GM18520 (cell line): Measurements from ENCODE around the gene SLC25A27.
A peak's percentile ranks its signal among the peaks of the same experiment; 100 is the strongest.
"Not testable (repeated sequence)": the region's sequence is repeated elsewhere in the genome, so short reads cannot be mapped to it uniquely, and the experiment has no call there.

Source experiments
- ATAC-seq: cut with Tn5 transposase; IDR thresholded peaks from one replicate; pipeline ENCODE4 v1.9.1; 2021; ENCODE audit not compliant: unreplicated experiment

Gene SLC25A27, protein sequence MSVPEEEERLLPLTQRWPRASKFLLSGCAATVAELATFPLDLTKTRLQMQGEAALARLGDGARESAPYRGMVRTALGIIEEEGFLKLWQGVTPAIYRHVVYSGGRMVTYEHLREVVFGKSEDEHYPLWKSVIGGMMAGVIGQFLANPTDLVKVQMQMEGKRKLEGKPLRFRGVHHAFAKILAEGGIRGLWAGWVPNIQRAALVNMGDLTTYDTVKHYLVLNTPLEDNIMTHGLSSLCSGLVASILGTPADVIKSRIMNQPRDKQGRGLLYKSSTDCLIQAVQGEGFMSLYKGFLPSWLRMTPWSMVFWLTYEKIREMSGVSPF

DNA sequence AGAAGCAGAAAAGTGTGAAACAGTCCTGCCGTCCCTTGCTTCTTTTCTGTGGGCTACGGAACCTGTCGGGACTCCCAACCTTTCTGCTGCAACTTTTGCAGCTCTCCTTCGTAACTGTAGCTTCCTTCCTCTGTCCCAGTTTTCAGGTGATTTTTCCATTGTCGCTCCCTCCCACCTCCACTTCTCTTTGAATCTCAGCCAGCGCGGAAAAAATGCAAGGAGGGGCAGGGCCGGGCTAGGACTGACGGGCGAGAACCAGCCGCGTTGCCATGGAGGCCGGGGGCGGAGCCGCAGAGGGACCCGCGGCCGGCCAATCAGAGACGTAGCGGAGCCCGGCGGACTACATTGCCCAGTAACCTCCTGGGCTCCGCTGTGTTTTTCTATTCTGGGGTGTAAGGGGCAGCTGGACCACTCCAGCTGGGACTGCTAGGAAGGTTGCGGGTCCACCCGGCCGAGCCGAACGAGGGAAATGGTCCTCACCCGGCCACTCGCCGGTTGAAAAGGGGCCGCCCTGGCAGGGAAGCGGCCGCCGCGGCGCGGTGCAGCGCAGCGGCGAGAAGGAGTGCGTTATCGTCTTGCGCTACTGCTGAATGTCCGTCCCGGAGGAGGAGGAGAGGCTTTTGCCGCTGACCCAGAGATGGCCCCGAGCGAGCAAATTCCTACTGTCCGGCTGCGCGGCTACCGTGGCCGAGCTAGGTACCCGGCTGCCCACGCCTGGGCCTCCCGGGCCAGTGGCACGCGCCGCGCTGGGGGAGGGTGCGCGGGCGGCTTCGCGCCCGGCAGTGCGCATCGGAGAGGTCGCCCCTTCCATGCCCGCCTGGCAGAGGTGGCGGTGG, at the start of gene SLC25A27, which contains the start of gene CYP39A1:
Gene SLC25A27 (plus strand): TSS at position 373 of the 836 bp plus-strand sequence. CDS start 218 bp downstream, at position 591.
Gene CYP39A1 (minus strand): TSS at position 216 of the 836 bp plus-strand sequence. CDS start 236 bp downstream, outside the sequence.
- ATAC-seq: peak; percentile 99

DNA sequence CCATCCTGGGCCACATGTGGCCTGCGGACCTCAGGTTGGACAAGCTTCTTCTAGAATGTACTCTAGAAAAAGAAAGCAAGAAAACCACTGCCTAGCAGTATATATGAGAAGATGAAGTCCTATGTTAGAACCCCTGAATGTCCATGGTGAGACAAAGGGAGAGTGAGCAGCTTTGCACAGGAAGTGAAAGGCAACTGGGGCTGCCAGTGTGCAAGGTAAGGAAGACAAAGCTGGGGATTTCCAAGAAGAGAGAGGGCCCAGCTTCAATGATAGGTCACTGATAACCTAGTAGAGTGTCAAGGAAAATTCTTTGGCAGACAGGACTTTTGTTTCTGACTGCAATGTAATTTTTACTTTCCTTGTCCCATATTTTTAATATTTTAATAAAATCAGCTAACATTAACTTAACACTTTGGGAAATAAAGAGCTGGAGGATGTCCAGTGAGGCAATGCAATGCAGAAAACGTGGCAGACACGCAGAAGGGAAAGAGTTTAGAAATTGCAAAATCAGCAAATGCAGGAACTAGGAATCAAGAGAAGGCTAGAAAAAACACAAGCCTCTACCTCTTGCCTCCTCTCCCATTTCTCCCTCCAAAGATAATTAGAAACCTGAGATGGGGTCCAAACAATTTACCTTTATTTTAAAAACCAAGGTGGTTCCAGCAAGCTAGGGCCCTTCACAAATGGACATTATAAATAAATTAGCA, 47.5 kb upstream of the SLC25A27 start:
- peak; percentile 52 for ATAC-seq

GRCh38 chr6:46606338-46606737, 46.4 kb upstream of the SLC25A27 start:
- no peak for ATAC-seq

GRCh38 chr6:46610862-46611553, 41.8 kb upstream of the SLC25A27 start:
- no peak for ATAC-seq

- no peak for ATAC-seq
Measured at GRCh38 chr6:46612645-46613044, 40.1 kb upstream of the SLC25A27 start.

- no peak for ATAC-seq
Measured at GRCh38 chr6:46618726-46619125, 34.0 kb upstream of the SLC25A27 start.

DNA sequence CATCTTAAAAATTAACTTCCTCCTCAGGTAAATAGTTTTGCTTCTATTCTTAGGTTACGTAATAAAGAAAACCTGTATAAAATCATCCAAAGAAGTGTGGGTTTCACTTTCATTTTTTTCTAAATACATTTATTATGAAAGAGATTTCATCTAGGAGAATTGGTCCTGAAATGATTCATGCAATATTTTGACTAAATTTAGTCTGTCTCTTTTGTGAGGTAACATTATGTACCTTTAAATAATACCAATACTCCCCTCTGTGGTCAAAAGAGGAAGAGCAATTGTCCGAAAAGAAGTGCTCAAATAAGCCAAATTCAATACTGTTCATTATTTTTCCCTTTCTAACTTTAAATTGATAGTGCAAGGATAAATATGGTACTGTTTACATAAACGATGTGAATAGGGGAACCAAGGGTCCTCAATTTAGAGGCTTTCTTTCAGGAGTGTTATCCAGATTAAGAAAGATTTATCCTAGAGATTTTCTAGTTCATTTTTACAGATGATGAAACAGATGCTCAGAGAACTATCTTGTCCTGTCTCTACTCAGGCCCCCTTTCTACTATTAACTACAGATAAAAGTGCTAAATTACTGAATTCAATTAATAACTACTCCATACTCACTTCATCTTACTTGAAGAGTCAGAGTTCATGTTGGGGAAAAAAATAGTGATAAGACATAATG, 26.4 kb upstream of the SLC25A27 start:
- no peak for ATAC-seq

DNA sequence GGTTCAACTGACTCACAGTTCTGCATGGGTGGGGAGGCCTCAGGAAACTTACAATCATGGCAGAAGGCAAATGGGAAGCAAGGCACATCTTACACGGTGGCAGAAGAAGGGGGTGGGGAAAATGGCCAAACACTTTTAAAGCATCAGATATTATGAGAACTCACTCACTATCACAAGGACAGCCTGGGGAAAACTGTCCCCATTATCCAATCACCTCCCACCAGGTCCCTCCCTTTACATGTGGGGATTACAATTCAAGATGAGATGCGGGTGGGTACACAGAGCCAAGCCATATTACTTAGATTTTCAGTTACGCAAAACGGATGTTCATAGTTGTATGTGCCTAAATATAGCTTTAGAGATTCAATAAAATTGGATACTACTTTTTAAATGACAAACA, 25.8 kb upstream of the SLC25A27 start:
- ATAC-seq: no peak

- ATAC-seq: no peak
Measured at GRCh38 chr6:46628498-46628897, 24.3 kb upstream of the SLC25A27 start.

- no peak for ATAC-seq
Measured at GRCh38 chr6:46628976-46629375, 23.8 kb upstream of the SLC25A27 start.

DNA sequence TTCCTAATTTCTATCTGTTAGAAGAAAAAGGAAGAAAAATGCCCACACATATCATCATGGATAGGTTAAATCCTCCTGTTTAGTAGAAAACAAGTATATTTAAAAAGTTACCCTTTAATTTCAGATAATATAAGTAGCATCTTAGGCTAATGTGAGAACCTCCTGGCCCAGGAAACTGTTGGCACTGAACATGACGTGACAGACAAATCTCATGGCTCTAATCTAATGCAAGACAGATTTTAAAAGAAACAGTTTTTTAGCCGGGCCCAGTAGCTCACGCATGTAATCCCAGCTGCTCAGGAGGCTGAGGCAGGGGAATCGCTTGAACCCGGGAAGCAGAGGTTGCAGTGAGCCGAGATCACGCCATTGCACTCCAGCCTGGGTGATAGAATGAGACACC, 23.1 kb upstream of the SLC25A27 start:
- ATAC-seq: no peak

DNA sequence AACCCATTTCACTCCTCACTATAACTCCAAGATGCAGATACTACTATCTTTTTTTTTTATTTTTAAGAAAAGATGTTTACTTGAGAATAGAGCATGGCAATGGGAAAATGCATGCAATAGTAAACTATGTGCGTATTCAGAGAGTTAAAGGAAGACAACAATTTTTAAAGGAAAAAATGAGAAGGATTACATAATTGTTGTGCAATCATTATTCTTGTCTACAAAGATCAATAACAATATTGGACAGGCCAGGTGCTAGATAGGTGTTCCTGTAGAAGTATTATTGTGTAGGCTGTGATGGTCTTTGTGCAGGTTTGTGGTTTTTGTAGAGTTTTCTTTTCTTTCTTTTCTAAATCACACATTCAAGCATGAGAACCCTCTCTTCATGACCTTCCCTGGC, 20.7 kb upstream of the SLC25A27 start:
- no peak for ATAC-seq

- no peak for ATAC-seq
Measured at GRCh38 chr6:46635462-46635861, 17.3 kb upstream of the SLC25A27 start.

DNA sequence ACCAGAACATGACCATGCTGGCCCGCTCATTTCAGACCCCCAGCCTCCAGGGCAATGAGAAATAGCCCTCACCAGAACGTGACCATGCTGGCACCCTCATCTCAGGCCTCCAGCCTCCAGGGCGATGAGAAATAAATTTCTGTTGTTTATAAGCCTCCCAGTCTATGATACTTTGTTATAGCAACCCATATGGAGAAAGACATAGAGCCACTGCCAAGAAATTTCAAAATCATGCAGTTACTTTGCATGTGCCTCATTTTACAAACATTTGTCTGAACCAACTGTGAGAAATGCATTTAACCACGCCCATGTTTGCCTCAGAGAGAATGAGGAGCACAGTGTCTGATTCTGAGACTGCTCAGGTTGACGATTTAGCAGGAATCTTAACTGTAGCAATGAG, 15.6 kb upstream of the SLC25A27 start:
- no peak for ATAC-seq

DNA sequence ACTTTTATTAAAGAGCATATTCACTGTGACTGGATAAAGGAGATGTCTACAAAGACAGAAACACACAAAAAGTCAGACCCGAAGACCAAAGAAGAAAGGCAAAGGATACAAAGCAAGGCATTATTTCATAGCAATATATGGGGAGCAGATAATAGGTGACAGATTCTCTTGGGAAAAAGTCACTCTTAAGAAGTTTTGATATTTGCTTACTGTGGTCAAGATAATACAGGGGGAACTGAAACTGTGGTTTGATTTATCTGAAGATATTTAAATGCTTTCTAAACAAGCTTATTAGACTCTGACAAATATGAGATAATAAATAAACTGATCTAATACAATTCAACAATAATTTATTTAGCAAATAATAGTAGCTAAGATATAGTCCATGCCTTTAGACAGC, 14.8 kb upstream of the SLC25A27 start:
- ATAC-seq: no peak

GRCh38 chr6:46638650-46639049, 14.1 kb upstream of the SLC25A27 start:
- ATAC-seq: no peak

- ATAC-seq: no peak
Measured at GRCh38 chr6:46642928-46643751, 9.6 kb upstream of the SLC25A27 start.

DNA sequence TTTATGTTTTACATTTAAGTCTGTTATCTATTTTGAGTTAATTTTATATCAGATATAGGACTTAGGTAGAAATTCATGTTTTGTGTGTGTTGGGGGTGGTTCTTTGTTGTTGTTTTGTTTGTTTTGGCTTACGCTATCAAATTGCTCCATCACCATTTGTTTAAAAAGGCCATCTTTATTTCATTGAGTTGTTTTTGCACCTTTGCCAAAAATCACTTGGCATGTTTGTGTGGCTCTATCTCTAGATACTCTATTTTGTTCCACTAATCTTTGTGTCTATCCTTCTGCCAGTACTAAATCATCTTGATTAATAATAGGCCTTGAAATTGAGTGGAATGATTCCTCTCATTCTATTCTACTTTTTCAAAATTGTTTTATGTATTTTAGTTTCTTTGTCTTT, 7.5 kb upstream of the SLC25A27 start:
- ATAC-seq: no peak

GRCh38 chr6:46648108-46648507, 4.7 kb upstream of the SLC25A27 start:
- not testable (repeated sequence) for ATAC-seq
